GM23248 (cell line): Measurements from ENCODE around the gene RNF166.

Experiments used
- EZH2 ChIP-seq: fragments of 200-600 bp; sonication (generic); IDR thresholded peaks from 2 replicates; pipeline ENCODE4 v1.6.1; 2018; ENCODE audit warnings: antibody characterized with exemption, mild to moderate bottlenecking; ENCODE audit not compliant: insufficient read depth, poor library complexity, severe bottlenecking
- EZH2phosphoT487 ChIP-seq: fragments of 200-600 bp; sonication (generic); IDR thresholded peaks from 2 replicates; pipeline ENCODE4 v1.6.1; 2018; ENCODE audit warnings: antibody characterized with exemption, moderate library complexity, mild to moderate bottlenecking, low read depth; ENCODE audit not compliant: insufficient read depth

DNA sequence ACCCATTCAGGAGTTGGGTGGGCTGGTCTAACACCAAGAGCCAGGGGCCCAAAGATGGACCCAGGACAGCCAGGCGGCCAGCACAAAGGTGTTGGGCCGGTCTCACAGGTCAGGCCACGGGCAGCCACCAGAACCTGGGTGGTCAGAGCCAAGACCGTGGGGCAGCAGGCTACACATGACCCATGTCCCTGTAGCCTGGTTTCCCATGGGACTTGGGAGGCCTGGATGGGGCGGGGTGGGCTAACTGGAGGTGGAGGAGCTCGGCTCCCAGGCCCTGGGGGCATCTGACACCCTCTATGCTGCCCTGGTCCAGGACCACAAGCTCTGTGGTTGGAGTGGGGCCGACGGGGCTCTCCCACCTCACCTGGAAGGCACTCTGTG is 17.3 kb upstream of the RNF166 start:
- TF ChIP-seq EZH2phosphoT487 (no peak), EZH2 (no peak)
